T-helper 17 cell (primary cell): ENCODE data around the gene AKAP9. TPM values are rescaled to one million over a fixed set of nuclear protein-coding genes. Genes with fewer than 3 reads are reported as not detected.

ENCODE experiments used
- ATAC-seq: fragments of 150-1000 bp; cut with Tn5 transposase; 2 replicates; pipeline ENCODE4 v1.10.0; 2021; ENCODE audit warnings: mild to moderate bottlenecking, moderate library complexity
- DNase-seq, 3 donors: peaks; one replicate each; pipeline versions ENCODE4 v3.0.0 to v3.0.0-alpha.2; 2020 to 2021
- H3K9me3 ChIP-seq: one replicate; pipeline ENCODE4 v1.7.0; 2013; ENCODE audit warnings: low read length, mild to moderate bottlenecking; ENCODE audit not compliant: control insufficient read depth, poor library complexity, severe bottlenecking
- H3K27ac Mint-ChIP-seq: one replicate; pipeline ENCODE4 v1.8.0; 2022; ENCODE audit warnings: mild to moderate bottlenecking, moderate library complexity, mixed read lengths
- H3K27me3 Mint-ChIP-seq: one replicate; pipeline ENCODE4 v1.8.0; 2022; ENCODE audit warnings: mixed read lengths
- H3K36me3 Mint-ChIP-seq: one replicate; pipeline ENCODE4 v1.8.0; 2022; ENCODE audit warnings: low read depth, mixed read lengths
- H3K4me1 Mint-ChIP-seq: one replicate; pipeline ENCODE4 v1.8.0; 2022; ENCODE audit warnings: mild to moderate bottlenecking, mixed read lengths
- H3K4me3 Mint-ChIP-seq: one replicate; pipeline ENCODE4 v1.8.0; 2022; ENCODE audit warnings: mild to moderate bottlenecking, moderate library complexity, mixed read lengths
- total RNA-seq, 4 donors: library from RNA in 2 of 4; stranded (reverse) in 2 of 4; gene quantifications; one replicate each; pipeline ENCODE4 v1.2.3 and lab custom pipeline; 2022 to 2026

Gene AKAP9
- total RNA-seq, 2 donors from 2014 or later = 70.3 to 74.3 TPM

DNA sequence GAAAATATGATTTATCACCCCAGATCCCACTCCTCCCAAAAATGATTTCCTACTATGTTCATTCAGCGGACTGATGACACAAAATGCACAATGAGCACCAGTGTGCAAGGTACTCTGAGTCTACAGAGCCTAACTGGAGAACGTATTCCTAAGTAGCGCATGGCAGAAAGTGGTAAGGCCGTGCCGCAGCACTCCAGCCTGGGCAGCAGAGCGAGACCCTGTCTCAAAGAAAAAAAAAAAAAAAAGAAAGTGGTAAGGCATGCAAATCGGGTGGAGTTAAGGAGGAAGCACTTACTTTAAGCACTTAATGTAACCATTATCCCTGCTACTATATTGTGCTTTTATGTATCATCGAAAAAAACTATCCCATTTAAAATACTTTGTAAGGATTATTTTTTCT is 168.2 kb downstream of the AKAP9 start:
- Mint-ChIP-seq H3K27me3 (no peaks in the 10 kb centered on the region), H3K27ac (no peak overlapping the region), H3K4me1 (peaks cover 2% of the 10 kb centered on the region), H3K4me3 (no peak overlapping the region), H3K36me3 (peaks cover 7% of the 10 kb centered on the region)
- ATAC-seq (no peak), DNase-seq (no peak)
- no peaks in the 10 kb centered on the region for H3K9me3 ChIP-seq

DNA sequence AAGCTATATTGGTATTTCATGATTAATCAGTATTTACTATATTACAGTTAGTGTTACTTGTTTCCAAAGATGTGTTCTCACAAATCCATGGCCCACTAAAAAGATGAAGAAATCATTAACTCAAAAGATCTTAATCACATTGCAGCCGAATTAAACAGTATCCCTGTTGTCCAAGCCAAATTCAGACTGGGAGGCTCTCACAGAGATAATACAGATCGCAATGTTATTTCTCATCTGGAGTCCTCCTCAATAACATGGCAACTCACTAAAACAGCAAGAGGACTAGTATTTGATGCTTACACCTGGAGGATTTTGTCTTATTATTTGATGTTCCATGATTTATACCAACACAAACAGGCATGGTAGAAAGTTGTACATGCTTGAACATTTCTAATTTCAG is 170.2 kb downstream of the AKAP9 start:
- peaks cover 2% of the 10 kb centered on the region for H3K36me3 Mint-ChIP-seq
- no peak for ATAC-seq
- no peak overlapping the region for H3K27ac Mint-ChIP-seq
- no peak overlapping the region for H3K4me3 Mint-ChIP-seq
- DNase-seq = no peak
- H3K27me3 Mint-ChIP-seq = no peaks in the 10 kb centered on the region
- no peaks in the 10 kb centered on the region for H3K4me1 Mint-ChIP-seq
- no peaks in the 10 kb centered on the region for H3K9me3 ChIP-seq

DNA sequence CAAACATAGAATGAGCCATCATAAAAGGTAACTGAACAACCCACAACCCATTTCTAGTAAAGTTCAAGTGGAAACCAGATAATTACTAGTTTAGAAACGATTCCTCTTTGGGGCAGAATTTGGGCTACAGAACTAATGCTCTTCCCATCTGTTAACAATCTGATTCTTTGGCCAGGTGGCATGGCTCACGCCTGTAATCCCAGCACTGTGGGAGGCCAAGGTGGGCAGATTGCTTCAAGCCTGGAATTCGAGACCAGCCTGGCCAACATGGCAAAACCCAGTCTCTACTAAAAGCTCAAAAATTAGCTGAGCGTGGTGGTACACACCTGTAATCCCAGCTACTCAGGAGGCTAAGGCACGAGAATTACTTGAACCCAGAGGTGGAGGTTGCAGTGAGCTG is 175.2 kb downstream of the AKAP9 start:
- Mint-ChIP-seq H3K36me3 (peaks cover 5% of the 10 kb centered on the region), H3K4me3 (no peak overlapping the region), H3K27ac (no peak overlapping the region), H3K27me3 (no peaks in the 10 kb centered on the region), H3K4me1 (peaks cover 3% of the 10 kb centered on the region)
- H3K9me3 ChIP-seq = no peaks in the 10 kb centered on the region
- DNase-seq (no peak), ATAC-seq (no peak)

DNA sequence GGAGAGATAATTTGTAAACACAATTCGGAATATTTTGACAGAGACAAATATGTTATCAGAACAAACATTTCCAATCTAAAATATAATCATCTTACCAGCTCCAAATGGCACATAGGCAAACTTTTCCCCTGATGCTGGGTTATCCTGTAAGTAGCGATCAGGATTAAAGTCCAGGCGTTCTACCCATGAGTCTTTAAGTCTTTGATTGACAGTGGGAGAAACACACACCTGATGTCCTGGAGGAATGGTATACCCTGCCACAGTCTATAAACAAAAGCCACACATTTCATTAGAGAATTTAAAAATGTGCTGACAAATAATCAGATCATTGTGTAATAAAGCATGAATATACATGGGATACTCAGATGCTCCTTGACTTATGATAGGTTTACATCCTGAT is 176.3 kb downstream of the AKAP9 start:
- DNase-seq = no peak
- no peaks in the 10 kb centered on the region for H3K9me3 ChIP-seq
- Mint-ChIP-seq H3K27me3 (no peaks in the 10 kb centered on the region), H3K27ac (no peak overlapping the region), H3K36me3 (peaks cover 7% of the 10 kb centered on the region), H3K4me1 (peaks cover 3% of the 10 kb centered on the region), H3K4me3 (no peak overlapping the region)
- ATAC-seq = no peak

DNA sequence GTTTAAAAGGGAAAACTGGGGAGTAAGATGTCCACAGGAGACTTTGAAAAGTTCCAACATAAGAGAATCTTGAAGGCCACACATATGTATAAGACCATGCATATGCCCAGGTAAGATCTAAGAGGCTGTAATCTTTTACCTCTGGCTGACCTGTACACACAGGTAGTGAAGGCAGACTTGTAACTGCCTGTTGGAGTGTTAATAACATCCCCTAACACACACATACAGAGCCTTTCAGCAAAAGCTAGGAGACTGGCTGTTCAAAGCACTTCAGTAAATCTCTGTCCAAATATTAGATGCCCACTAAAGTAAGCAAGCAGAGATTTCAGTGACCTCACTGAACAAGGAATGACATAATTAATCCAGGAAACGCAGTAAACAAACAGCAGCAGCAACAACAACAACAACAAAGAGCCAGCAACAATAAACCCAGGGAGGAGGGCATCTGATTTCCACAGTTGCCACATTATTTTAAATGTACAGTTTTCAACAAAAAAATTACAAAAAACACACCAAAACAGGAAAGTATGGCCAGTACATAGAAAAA is 178.6 kb downstream of the AKAP9 start:
- Mint-ChIP-seq H3K4me3 (no peak overlapping the region), H3K27me3 (no peaks in the 10 kb centered on the region), H3K36me3 (peaks cover 4% of the 10 kb centered on the region), H3K4me1 (peaks cover 3% of the 10 kb centered on the region), H3K27ac (no peak overlapping the region)
- ATAC-seq = no peak
- no peak for DNase-seq
- no peaks in the 10 kb centered on the region for H3K9me3 ChIP-seq

DNA sequence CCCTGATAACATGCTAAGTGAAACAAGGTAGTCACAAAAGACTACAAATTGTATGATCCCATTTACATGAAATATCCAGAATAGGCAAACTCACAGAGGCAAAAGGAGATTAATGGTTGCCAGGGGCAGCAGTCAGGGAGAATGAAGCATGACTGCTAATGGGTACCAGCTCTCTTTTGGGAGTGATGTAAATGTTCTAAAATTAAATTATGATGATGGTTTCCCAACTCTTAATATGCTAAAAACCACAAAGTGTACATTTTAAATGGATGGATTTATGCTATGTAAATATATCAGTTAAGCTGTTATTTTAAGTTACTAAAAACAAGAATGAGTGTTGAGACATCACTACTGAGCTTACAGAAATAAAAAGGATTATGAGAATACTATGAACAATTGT is 181.0 kb downstream of the AKAP9 start:
- no peak overlapping the region for H3K4me3 Mint-ChIP-seq
- DNase-seq (no peak), ATAC-seq (no peak)
- no peaks in the 10 kb centered on the region for H3K27me3 Mint-ChIP-seq
- peaks cover 10% of the 10 kb centered on the region for H3K36me3 Mint-ChIP-seq
- H3K27ac Mint-ChIP-seq = no peak overlapping the region
- peaks cover 6% of the 10 kb centered on the region for H3K4me1 Mint-ChIP-seq
- H3K9me3 ChIP-seq = no peaks in the 10 kb centered on the region

DNA sequence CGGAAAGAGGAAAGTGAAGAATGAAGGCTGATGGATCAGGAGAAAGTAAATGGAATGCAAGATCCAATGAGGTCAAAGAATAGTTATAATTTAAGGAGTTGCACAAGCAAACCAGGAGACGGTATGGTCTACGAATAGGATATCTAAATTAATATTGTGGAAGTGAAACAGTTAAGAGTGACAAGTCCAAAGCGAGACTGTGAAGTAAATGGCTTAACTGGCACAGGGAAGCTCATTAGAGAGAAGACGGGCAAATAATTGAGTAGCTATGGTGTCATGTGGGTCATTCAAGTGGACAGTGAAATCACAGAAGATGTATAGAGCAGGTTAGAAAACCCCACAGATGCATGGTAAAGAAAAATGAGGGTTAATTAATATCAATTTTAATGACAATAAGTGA is 190.4 kb downstream of the AKAP9 start:
- H3K27me3 Mint-ChIP-seq = no peaks in the 10 kb centered on the region
- peaks cover 21% of the 10 kb centered on the region for H3K4me1 Mint-ChIP-seq
- H3K9me3 ChIP-seq = no peaks in the 10 kb centered on the region
- no peak overlapping the region for H3K4me3 Mint-ChIP-seq
- ATAC-seq (no peak), DNase-seq (no peak)
- no peak overlapping the region for H3K27ac Mint-ChIP-seq
- peaks cover 12% of the 10 kb centered on the region for H3K36me3 Mint-ChIP-seq

DNA sequence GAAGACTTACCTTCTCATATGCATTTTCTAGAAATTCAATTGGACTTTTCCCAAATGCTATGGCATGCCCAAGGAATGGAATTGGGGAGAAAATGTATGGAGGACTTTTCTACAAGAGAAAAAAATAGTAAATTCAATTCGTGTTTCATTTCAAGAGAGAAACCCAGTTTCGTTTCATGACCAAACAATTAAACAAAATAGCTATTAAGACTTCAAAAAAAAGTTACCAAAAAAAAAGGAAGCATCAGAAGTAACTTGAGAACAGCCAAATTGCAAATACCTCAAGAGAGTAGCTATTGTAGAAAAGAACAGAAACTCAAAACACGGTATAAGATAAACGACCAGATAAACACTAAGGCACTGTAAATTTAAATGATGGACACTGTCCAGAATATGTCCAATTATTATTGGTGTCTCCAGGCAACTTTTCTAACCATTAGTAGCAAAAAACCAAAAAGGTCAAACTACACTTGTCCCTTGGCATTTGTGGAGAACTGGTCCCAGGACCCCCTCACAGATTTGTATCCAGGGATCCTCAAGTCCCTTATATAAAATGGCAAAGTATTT is 191.2 kb downstream of the AKAP9 start:
- no peaks in the 10 kb centered on the region for H3K9me3 ChIP-seq
- H3K4me3 Mint-ChIP-seq = no peak overlapping the region
- no peak overlapping the region for H3K27ac Mint-ChIP-seq
- ATAC-seq (no peak), DNase-seq (no peak)
- no peaks in the 10 kb centered on the region for H3K27me3 Mint-ChIP-seq
- H3K4me1 Mint-ChIP-seq = peaks cover 22% of the 10 kb centered on the region
- peaks cover 12% of the 10 kb centered on the region for H3K36me3 Mint-ChIP-seq

DNA sequence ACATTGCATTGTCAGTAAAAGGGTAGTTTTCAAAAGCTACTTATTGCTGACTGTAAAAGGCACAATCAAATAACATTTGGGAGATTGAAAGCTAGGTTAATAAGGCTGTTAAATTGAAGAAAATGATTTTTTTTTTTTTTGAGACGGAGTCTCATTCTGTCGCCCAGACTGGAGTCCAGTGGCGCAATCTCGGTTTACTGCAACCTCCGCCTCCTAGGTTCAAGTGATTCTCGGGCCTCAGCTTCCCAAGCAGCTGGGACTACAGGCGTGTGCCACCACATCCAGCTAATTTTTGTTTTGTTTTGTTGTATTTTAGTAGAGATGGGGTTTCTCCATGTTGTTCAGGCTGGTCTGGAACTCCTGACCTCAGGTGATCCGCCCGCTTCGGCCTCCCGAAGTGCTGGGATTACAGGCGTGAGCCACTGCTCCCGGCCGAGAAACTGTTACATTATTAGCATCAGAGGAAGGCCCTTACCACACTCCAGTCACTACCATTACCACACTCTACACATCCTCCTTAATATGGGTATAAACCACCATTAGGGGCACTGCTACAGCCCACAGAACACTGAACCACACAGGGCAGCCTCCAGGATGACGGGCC is 192.6 kb downstream of the AKAP9 start:
- Mint-ChIP-seq H3K4me3 (peak overlapping the region; percentile 97), H3K27ac (peak overlapping the region; percentile 96), H3K36me3 (peaks cover 12% of the 10 kb centered on the region), H3K4me1 (peaks cover 22% of the 10 kb centered on the region), H3K27me3 (no peaks in the 10 kb centered on the region)
- ATAC-seq (peak; percentile 21), DNase-seq (no peak)
- H3K9me3 ChIP-seq = no peaks in the 10 kb centered on the region

DNA sequence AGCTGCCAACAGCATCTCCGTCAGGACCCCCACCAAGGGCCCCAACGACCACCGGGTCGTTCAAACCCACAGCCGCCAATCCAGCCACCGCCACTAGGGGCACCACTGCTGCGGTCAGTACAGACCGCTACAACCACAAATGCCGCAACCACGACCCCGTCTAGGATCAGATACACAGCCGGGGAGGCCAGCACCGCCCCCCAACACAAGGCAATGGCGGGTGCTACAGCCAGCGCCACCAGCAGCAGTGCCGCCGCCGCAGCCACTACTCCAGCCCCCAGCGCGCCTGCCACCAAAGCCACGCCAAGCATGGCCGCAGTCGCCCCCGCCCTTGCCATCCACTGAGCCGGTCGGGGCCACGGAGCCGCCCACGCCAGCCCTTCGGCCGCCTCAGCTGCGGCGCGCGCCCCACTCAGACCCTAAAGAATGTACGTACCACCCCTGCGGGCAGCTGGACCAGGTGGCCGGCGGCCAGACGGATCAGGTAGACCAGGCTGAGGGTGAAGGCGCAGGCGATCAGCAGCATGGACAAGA is 193.1 kb downstream of the AKAP9 start:
- ATAC-seq = peak; percentile 43
- no peaks in the 10 kb centered on the region for H3K9me3 ChIP-seq
- Mint-ChIP-seq H3K27ac (peak overlapping the region; percentile 96), H3K36me3 (peaks cover 12% of the 10 kb centered on the region), H3K4me3 (peak overlapping the region; percentile 97), H3K4me1 (peaks cover 22% of the 10 kb centered on the region), H3K27me3 (no peaks in the 10 kb centered on the region)
- peak; percentile 40 to 49 (median 48) for DNase-seq

DNA sequence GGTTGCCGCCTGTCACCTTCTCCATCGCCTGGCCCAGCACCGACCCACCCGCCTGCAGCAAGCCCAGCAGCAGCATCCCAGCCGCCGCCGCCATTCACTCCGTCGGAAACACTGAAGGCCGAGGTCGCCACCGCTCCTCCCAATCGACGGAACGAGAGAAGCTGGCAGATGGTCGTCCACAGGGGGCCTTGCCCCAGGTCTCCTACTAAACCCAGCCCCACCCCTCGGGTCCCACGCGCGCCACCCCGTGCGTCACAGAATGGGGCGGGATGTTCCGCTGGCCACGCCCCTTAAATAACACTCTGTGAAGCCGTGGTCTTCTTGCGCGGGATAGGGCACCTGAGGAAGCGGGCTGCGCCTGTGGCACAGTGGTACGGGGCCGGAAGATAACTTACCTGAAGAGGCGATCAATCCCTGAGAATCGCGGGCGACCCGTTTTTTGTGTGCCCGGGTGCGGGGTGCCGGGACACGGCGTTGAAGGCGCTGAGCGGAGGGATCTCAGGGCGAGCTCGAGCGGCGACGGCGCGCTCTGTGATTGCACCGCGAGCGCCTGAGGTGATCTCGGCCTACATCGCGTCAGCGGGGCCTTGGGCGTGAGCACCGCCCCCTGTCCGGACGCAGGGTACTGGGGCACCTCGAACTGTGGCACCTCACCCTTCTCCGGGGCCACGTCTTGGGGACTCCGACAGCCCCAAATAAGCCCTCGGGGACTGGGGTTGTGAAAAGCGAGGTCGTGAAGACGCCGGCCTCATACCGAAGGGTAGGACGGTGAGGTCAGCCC is 193.8 kb downstream of the AKAP9 start, which contains the start of gene CYP51A1:
Gene CYP51A1 (minus strand): TSS at position 207 of the 781 bp plus-strand sequence. CDS start 113 bp downstream, at position 94.
- DNase-seq (peak; percentile 85 to 91 (median 88)), ATAC-seq (peak; percentile 88)
- no peaks in the 10 kb centered on the region for H3K9me3 ChIP-seq
- Mint-ChIP-seq H3K4me1 (peaks cover 22% of the 10 kb centered on the region), H3K27me3 (no peaks in the 10 kb centered on the region), H3K27ac (peak within 1 kb of the TSS; percentile 96), H3K4me3 (peak within 1 kb of the TSS; percentile 97), H3K36me3 (peaks cover 12% of the 10 kb centered on the region)

DNA sequence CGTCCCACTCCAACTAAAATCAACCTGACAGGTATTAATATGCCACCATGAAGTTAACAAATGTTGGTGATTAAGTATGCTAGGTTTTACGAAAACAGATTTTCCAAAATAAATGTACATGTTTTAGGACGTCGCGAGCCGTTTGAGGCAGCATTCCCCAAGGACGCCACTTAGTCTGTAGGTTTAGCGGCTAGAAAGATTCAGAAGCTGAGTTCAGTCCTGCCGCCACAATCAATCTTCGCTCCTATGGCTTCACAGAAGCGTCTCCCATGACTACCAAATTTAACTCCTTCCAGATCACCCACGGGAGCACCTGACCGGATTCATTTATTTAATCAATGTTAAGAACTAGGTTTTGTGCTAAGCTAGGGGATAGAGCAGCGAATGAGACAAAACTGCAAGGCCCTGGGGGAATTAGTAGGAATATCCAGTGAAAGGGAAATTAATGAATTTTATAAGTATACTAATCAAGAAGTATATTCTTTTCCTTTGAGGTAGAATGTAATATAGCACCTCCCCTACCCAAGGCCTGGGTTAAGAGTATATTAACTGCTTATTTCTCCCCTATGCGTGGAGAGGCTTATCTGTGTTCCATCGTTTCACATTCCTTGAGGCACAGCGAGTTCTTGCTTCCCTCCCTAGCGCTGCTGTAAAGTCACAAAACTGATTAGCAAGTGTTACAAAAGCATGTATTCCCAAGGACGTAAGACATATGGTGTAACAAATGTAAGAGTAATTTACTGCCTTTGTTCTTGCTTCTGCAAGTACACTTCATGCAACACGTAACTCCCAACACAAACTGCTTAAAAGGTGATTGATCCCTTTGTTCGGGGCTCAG is 194.6 kb downstream of the AKAP9 start:
- no peak for DNase-seq
- peak overlapping the region; percentile 96 for H3K27ac Mint-ChIP-seq
- H3K27me3 Mint-ChIP-seq = no peaks in the 10 kb centered on the region
- peak overlapping the region; percentile 97 for H3K4me3 Mint-ChIP-seq
- H3K36me3 Mint-ChIP-seq = peaks cover 8% of the 10 kb centered on the region
- H3K4me1 Mint-ChIP-seq = peaks cover 22% of the 10 kb centered on the region
- ATAC-seq = no peak
- H3K9me3 ChIP-seq = no peaks in the 10 kb centered on the region
